RWPE1 (cell line): Measurements from ENCODE around the gene CDK7.
"Not testable (repeated sequence)": the region's sequence is repeated elsewhere in the genome, so short reads cannot be mapped to it uniquely, and the experiment has no call there.

ENCODE experiments used
- CTCF ChIA-PET: fragments of 350-600 bp; sonication (Branson Sonifier 250); formaldehyde crosslinking; extraction: SDS; loops from one replicate; lab custom pipeline; 2021; lab: Yijun Ruan, JAX
- POLR2A ChIA-PET: fragments of 400-600 bp; formaldehyde crosslinking; extraction: SDS; loops from one replicate; lab custom pipeline; 2020; ENCODE audit warnings: antibody characterized with exemption; ENCODE audit not compliant: low non-redundant PET; lab: Yijun Ruan, JAX
- DNase-seq: peaks from one replicate; pipeline ENCODE4 v3.0.0; 2012; ENCODE audit warnings: low spot score
- H3K27ac ChIP-seq: fragments of 450-650 bp; 2 replicates; pipeline ENCODE4 v1.5.1; 2017
- TF ChIP-seq, protein P1 (sequence below): fragments of 450-650 bp; conservative IDR thresholded peaks from 2 replicates; pipeline ENCODE4 v1.5.1; 2017; ENCODE audit warnings: low read depth, mild to moderate bottlenecking

CDK7 gene

DNA sequence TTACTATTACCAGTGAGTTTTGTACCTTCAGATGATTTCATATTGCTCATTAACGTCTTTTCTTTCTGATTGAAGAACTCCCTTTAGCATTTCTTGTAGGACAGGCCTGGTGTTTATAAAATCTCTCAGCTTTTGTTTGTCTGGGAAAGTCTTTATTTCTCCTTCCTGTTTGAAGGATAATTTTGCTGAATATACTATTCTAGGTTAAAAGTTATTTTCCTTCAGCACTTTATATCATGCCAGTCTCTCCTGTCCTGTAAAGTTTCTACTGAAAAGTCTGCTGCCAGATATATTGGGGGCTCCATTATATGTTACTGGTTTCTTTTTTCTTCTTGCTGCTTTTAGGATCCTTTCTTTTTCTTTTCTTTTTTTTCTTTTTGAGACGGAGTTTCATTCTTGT lies 13.3 kb downstream of the CDK7 start:
- no peak for DNase-seq
- POLR2A ChIA-PET, result no interaction called here
- no peak overlapping the region for H3K27ac ChIP-seq
- TF ChIP-seq, protein P1, sequence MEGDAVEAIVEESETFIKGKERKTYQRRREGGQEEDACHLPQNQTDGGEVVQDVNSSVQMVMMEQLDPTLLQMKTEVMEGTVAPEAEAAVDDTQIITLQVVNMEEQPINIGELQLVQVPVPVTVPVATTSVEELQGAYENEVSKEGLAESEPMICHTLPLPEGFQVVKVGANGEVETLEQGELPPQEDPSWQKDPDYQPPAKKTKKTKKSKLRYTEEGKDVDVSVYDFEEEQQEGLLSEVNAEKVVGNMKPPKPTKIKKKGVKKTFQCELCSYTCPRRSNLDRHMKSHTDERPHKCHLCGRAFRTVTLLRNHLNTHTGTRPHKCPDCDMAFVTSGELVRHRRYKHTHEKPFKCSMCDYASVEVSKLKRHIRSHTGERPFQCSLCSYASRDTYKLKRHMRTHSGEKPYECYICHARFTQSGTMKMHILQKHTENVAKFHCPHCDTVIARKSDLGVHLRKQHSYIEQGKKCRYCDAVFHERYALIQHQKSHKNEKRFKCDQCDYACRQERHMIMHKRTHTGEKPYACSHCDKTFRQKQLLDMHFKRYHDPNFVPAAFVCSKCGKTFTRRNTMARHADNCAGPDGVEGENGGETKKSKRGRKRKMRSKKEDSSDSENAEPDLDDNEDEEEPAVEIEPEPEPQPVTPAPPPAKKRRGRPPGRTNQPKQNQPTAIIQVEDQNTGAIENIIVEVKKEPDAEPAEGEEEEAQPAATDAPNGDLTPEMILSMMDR, result no peak
- CTCF ChIA-PET, result no interaction called here

DNA sequence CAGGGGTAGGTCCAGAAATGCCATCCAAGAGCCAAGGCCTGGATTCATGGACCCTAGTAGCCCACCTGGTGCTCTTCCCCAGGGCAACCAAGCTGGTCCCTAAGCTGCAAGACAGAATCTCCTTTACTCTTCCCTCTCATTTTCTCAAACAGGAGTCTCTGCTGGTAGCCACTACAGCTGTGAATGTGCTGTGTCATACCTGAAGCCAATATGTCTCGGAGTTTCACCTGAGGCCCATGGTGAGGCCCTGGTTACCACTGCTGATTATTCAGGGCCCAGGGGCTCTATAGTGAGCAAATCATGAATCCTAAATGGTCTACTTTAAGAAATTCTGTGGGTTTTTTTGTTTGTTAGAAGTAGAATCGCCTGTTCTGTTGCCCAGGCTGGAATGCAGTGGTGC lies 15.9 kb downstream of the CDK7 start:
- TF ChIP-seq, protein P1, result no peak
- H3K27ac ChIP-seq, result peak overlapping the region; percentile 29
- ChIA-PET CTCF (interaction anchor here (0.6 kb wide), 2 partner anchors 15 to 22 kb away, joined by 3 to 4 read pairs; no protein-coding TSS in a partner anchor), POLR2A (no interaction called here)
- DNase-seq, result no peak

DNA sequence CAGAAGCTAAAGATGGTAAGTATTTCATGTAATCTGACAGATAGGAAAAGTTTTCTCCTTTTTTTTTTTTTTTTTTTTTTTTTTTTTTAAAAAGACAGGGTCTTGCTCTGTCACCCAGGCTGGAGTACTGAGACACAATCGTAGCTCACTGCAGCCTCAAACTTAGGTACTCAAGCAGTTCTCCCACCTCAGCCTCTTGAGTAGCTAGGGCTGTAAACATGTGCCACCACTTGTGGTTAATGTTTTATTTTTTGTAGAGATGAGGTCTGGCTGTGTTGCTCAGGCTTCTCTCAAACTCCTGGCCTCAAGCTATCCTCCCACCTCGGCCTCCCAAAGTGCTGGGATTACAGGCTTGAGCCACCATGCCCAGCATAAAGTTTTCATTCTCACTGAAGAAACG lies 17.8 kb downstream of the CDK7 start:
- CTCF ChIA-PET, result interaction anchor here (0.6 kb wide), 2 partner anchors 9 to 159 kb away, joined by 3 to 5 read pairs; no protein-coding TSS in a partner anchor
- POLR2A ChIA-PET, result no interaction called here
- no peak overlapping the region for H3K27ac ChIP-seq
- no peak for DNase-seq
- TF ChIP-seq, protein P1, result no peak

DNA sequence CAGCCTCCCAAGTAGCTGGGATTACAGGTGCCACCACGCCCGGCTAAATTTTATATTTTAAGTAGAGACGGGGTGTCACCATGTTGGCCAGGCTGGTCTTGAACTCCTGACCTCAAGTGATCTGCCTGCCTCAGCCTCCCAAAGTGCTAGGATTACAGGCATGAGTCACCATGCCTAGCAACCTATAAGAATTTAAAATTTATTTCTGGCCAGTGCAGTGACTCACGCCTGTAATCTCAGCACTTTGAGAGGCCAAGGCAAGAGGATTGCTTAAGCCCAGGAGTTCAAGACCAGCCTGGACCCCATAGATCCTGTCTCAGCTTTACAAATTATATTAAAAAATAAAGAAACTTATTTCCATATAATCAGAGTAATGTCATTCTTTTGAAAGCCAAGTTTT lies 21.3 kb downstream of the CDK7 start:
- POLR2A ChIA-PET, CTCF ChIA-PET, H3K27ac ChIP-seq, DNase-seq: not testable (repeated sequence)

DNA sequence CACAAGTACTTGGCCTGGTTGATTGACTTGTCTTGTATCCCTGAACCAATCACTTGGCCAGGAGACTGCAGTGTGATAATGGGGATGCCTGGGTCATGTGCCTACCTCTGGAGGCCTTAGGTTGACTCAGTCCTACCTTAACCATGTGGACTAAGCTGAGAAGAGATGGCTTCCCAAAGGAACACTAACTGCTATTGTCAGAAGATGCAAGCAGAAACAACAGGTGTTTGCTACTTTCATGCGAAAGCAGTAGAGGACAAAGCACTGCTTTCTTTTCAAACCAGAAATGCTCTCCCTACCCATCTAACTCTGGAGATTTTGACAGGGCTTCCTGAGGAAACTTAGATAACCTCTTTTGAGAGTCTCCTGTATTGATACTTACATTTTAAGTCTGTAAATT lies 22.9 kb downstream of the CDK7 start:
- H3K27ac ChIP-seq, result no peak overlapping the region
- CTCF ChIA-PET, result interaction anchor here (0.5 kb wide), 1 partner anchor 96 kb away, joined by 3 read pairs; no protein-coding TSS in a partner anchor
- POLR2A ChIA-PET, result no interaction called here

DNA sequence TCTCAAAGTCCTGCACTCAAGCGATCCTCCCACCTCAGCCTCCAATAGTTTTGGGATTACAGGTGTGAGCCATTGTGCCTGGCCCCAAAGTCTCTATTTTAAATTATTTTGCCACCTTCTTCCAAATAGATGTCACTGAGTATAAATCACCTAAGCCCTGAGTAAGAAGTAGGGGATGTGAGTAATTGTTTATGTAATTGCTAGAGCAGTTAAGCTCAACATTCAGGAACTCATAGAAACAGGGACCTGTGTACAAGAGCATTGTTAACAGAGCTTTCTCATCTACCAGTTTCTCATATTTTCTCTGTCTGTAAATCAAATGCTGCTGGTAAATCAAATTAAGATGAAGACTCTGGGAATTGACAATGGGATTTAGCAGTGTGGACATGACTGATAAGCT lies 26.3 kb downstream of the CDK7 start:
- DNase-seq, result no peak
- CTCF ChIA-PET, result interaction anchor here (0.5 to 0.7 kb wide), 3 partner anchors 8 to 146 kb away, joined by 3 read pairs; no protein-coding TSS in a partner anchor
- TF ChIP-seq, protein P1, result no peak
- no peak overlapping the region for H3K27ac ChIP-seq
- POLR2A ChIA-PET, result no interaction called here

More for the DNA sequence above, 22.9 kb downstream of the CDK7 start:
- DNase-seq, result no peak
- TF ChIP-seq, protein P1, result no peak

DNA sequence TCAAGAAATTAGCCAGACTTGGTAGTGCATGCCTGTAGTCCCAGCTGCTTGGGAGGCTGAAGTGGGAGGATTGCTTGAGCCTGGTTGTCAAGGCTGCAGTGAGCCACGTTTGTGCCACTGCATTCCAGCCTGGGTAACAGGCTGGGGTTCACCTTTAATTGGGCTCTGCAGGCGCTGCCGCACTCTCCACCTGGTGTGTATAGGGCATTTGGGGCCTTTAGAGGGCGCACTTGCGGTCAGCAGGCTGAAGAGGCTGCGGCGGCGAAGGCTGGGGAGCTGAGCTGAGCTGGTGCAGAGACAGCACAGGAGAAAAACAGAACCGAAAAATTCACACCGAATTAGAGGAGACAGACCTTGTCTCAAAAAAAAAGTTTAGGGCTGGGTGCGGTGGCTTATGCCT lies 31.2 kb downstream of the CDK7 start:
- no peak for DNase-seq
- POLR2A ChIA-PET, result no interaction called here
- no peak overlapping the region; the same call in 1 of the 2 replicates for H3K27ac ChIP-seq
- TF ChIP-seq, protein P1, result peak; percentile 26
- CTCF ChIA-PET, result interaction anchor here (0.6 to 1.0 kb wide), 4 partner anchors 11 to 145 kb away, joined by 3 read pairs; no protein-coding TSS in a partner anchor
